HCT116 (cell line): ENCODE measurements around the gene HPD. TPM values are rescaled to one million over a fixed set of nuclear protein-coding genes. Genes with fewer than 3 reads are reported as not detected.

Source experiments
- ATAC-seq: fragments of 200-7000 bp; cut with Tn5 transposase; 2 replicates; pipeline ENCODE4 v1.9.1; 2020; ENCODE audit warnings: mild to moderate bottlenecking, moderate library complexity
- BruUV-seq: library from RNA; stranded (reverse); fragments of 400-500 nt; replicated peaks from 2 replicates; lab custom pipeline; 2021; lab: Mats Ljungman, UMichigan
- CTCF ChIA-PET: fragments of 300-600 bp; sonication (Branson Sonifier 250); formaldehyde crosslinking; loops from one replicate; lab custom pipeline; 2021; ENCODE audit warnings: antibody characterized with exemption; lab: Charles Lee
- POLR2A ChIA-PET: fragments of 300-600, 350-600 bp; sonication (Branson Sonifier 250); formaldehyde crosslinking; loops from one replicate; lab custom pipeline; 2021; ENCODE audit warnings: antibody characterized with exemption; lab: Charles Lee
- RAD21 ChIA-PET, 2 experiments: fragments of 300-600 bp; sonication (Branson Sonifier 250); formaldehyde crosslinking; loops; one replicate each; lab custom pipeline; 2023; ENCODE audit warnings: low total read pairs in 2 of 2; ENCODE audit not compliant: uncharacterized antibody in 2 of 2, unreplicated experiment in 2 of 2, low non-redundant PET in 1 of 2; lab: Charles Lee
- DNase-seq: peaks from one replicate; pipeline ENCODE4 v3.0.0-alpha.2; 2010; ENCODE audit warnings: low read depth, low spot score
- H2AFZ ChIP-seq: fragments of 200-600 bp; shearing (Covaris generic), sonication (generic); 2 replicates; pipeline ENCODE4 v1.6.1; 2017; ENCODE audit warnings: low read depth, mixed run types, mixed read lengths, antibody characterized with exemption, low read length; ENCODE audit not compliant: poor library complexity, severe bottlenecking
- H3K27ac ChIP-seq: 2 replicates; pipeline ENCODE4 v1.5.1; 2012; ENCODE audit warnings: low read depth, low read length
- H3K27me3 ChIP-seq: fragments of 200-600 bp; sonication (generic); 2 replicates; pipeline ENCODE4 v1.6.1; 2016; ENCODE audit warnings: mixed run types, low read length, mixed read lengths; ENCODE audit not compliant: insufficient read depth
- H3K36me3 ChIP-seq, 2 experiments: fragments of 200-500 bp in 1 of 2; fragments of 200-600 bp in 1 of 2; sonication (Bioruptor generic) in 1 of 2; sonication (generic) in 1 of 2; 2 replicates each; pipeline versions ENCODE4 v1.5.1 to v1.6.1; 2014 to 2016; ENCODE audit warnings: low read length in 2 of 2, inconsistent platforms in 1 of 2, mixed read lengths in 1 of 2, mixed run types in 1 of 2; ENCODE audit not compliant: insufficient read depth in 2 of 2, control insufficient read depth in 1 of 2
- H3K4me1 ChIP-seq, 2 experiments: fragments of 200-600 bp in 1 of 2; sonication (generic) in 1 of 2; 2 replicates each; pipeline versions ENCODE4 v1.5.1 to v1.6.1; 2012 to 2017; ENCODE audit warnings: low read length in 2 of 2, inconsistent platforms in 1 of 2, mild to moderate bottlenecking in 1 of 2, mixed read lengths in 1 of 2, mixed run types in 1 of 2, moderate library complexity in 1 of 2; ENCODE audit not compliant: insufficient read depth in 2 of 2, control insufficient read depth in 1 of 2
- H3K4me2 ChIP-seq: fragments of 200-600 bp; sonication (generic); 2 replicates; pipeline ENCODE4 v1.6.1; 2017; ENCODE audit warnings: mixed run types, low read length, mixed read lengths
- H3K4me3 ChIP-seq, 2 experiments: fragments of 200-600 bp in 1 of 2; sonication (generic) in 1 of 2; replicated peaks in 1 of 2; 2 replicates each; pipeline ENCODE4 v1.5.1; 2011 to 2016; ENCODE audit warnings: low read length in 2 of 2, control low read depth in 1 of 2, low read depth in 1 of 2, mild to moderate bottlenecking in 1 of 2, mixed read lengths in 1 of 2, mixed run types in 1 of 2
- H3K79me2 ChIP-seq: fragments of 200-600 bp; sonication (generic); 2 replicates; pipeline ENCODE4 v1.6.1; 2017; ENCODE audit warnings: mild to moderate bottlenecking, mixed run types, low read length, moderate library complexity, mixed read lengths; ENCODE audit not compliant: insufficient read depth
- H3K9ac ChIP-seq: fragments of 200-600 bp; sonication (generic); 2 replicates; pipeline ENCODE4 v1.6.1; 2016; ENCODE audit warnings: low read length, mixed read lengths
- H3K9me2 ChIP-seq: fragments of 200-600 bp; sonication (generic), shearing (Covaris generic); 2 replicates; pipeline ENCODE4 v1.6.1; 2017; ENCODE audit warnings: mixed run types, mild to moderate bottlenecking, moderate library complexity; ENCODE audit not compliant: insufficient read depth
- H3K9me3 ChIP-seq, 2 experiments: fragments of 200-500 bp in 1 of 2; fragments of 200-600 bp in 1 of 2; sonication (Bioruptor generic) in 1 of 2; sonication (generic) in 1 of 2; 2 replicates each; pipeline ENCODE4 v1.6.1; 2014 to 2017; ENCODE audit warnings: low read length in 2 of 2, mixed read lengths in 2 of 2, inconsistent platforms in 1 of 2, low read depth in 1 of 2, mild to moderate bottlenecking in 1 of 2, mixed run types in 1 of 2, moderate library complexity in 1 of 2; ENCODE audit not compliant: control insufficient read depth in 1 of 2, insufficient read depth in 1 of 2
- H4K20me1 ChIP-seq: fragments of 200-600 bp; sonication (generic), shearing (Covaris generic); 2 replicates; pipeline ENCODE4 v1.6.1; 2017; ENCODE audit warnings: mixed run types, mild to moderate bottlenecking, moderate library complexity; ENCODE audit not compliant: insufficient read depth
- CBX3 ChIP-seq: IDR thresholded peaks from 2 replicates; pipeline ENCODE4 v1.6.1; 2012; ENCODE audit warnings: low read depth
- CEBPB ChIP-seq: IDR thresholded peaks from 2 replicates; pipeline ENCODE4 v1.6.1; 2012; ENCODE audit warnings: low read depth
- CTCF ChIP-seq, 3 experiments: fragments of 200-600 bp in 1 of 3; sonication (generic) in 1 of 3; IDR thresholded peaks in 2 of 3; conservative IDR thresholded peaks in 1 of 3; 2 replicates each; pipeline ENCODE4 v1.5.1; 2012 to 2017; ENCODE audit warnings: low read depth in 2 of 3, low read length in 2 of 3, antibody characterized with exemption in 1 of 3, borderline replicate concordance in 1 of 3, control low read depth in 1 of 3, mild to moderate bottlenecking in 1 of 3, mixed read lengths in 1 of 3, mixed run types in 1 of 3, moderate library complexity in 1 of 3; ENCODE audit not compliant: insufficient read depth in 1 of 3
- EGR1 ChIP-seq: IDR thresholded peaks from 2 replicates; pipeline ENCODE4 v1.6.1; 2012; ENCODE audit warnings: low read depth
- ELF1 ChIP-seq: IDR thresholded peaks from 2 replicates; pipeline ENCODE4 v1.6.1; 2012; ENCODE audit warnings: low read depth, borderline replicate concordance
- EZH2 ChIP-seq: fragments of 200-600 bp; sonication (generic); IDR thresholded peaks from 2 replicates; pipeline ENCODE4 v1.6.1; 2017; ENCODE audit warnings: antibody characterized with exemption, mixed run types
- FOSL1 ChIP-seq: IDR thresholded peaks from 2 replicates; pipeline ENCODE4 v1.6.1; 2012; ENCODE audit warnings: low read depth
- JUND ChIP-seq: IDR thresholded peaks from 2 replicates; pipeline ENCODE4 v1.6.1; 2012
- MAX ChIP-seq: IDR thresholded peaks from 2 replicates; pipeline ENCODE4 v1.6.1; 2012
- POLR2A ChIP-seq: IDR thresholded peaks from 2 replicates; pipeline ENCODE4 v1.7.0; 2011; ENCODE audit warnings: borderline replicate concordance; ENCODE audit not compliant: insufficient read depth, insufficient read length; ENCODE audit errors: extremely low read depth
- RAD21 ChIP-seq: IDR thresholded peaks from 2 replicates; pipeline ENCODE4 v1.6.1; 2012; ENCODE audit warnings: low read depth, mild to moderate bottlenecking
- REST ChIP-seq: IDR thresholded peaks from 2 replicates; pipeline ENCODE4 v1.6.1; 2012; ENCODE audit warnings: low read depth
- SIN3A ChIP-seq: IDR thresholded peaks from 2 replicates; pipeline ENCODE4 v1.6.1; 2012; ENCODE audit warnings: low read depth
- SP1 ChIP-seq: IDR thresholded peaks from 2 replicates; pipeline ENCODE4 v1.6.1; 2012; ENCODE audit warnings: low read depth
- SRF ChIP-seq: IDR thresholded peaks from 2 replicates; pipeline ENCODE4 v1.6.1; 2012; ENCODE audit warnings: low read depth
- TCF7L2 ChIP-seq: IDR thresholded peaks from 2 replicates; pipeline ENCODE4 v1.7.0; 2011; ENCODE audit warnings: borderline replicate concordance, inconsistent platforms; ENCODE audit not compliant: insufficient read depth, insufficient read length; ENCODE audit errors: extremely low read depth
- YY1 ChIP-seq: IDR thresholded peaks from 2 replicates; pipeline ENCODE4 v1.6.1; 2011; ENCODE audit warnings: low read length, low read depth, moderate library complexity, mild to moderate bottlenecking; ENCODE audit not compliant: insufficient replicate concordance; ENCODE audit errors: extremely low read depth
- ZBTB33 ChIP-seq: IDR thresholded peaks from 2 replicates; pipeline ENCODE4 v1.6.1; 2011; ENCODE audit warnings: mild to moderate bottlenecking, low read length, moderate library complexity; ENCODE audit not compliant: insufficient replicate concordance; ENCODE audit errors: extremely low read depth
- ZFX ChIP-seq: fragments of 450-650 bp; IDR thresholded peaks from 2 replicates; pipeline ENCODE4 v1.6.1; 2017
- ZNF274 ChIP-seq: fragments of 200-500 bp; sonication (Bioruptor generic); IDR thresholded peaks from 2 replicates; pipeline ENCODE4 v1.6.1; 2014; ENCODE audit warnings: mild to moderate bottlenecking, low read depth, low read length, inconsistent platforms
- intact Hi-C: fragments of 100-400 bp; cut with micrococcal nuclease; formaldehyde crosslinking; loops from 2 replicates; pipeline ENCODE4 v1.10.0; 2022
- total RNA-seq: library from RNA; stranded (reverse); gene quantifications from one replicate; pipeline ENCODE4 v1.2.1, GENCODE V29; 2021; ENCODE audit not compliant: unreplicated experiment

HPD gene
- total RNA-seq, 1 experiment from 2014 or later = 1.1 TPM

GRCh38 chr12:121866331-121866730, 7.7 kb upstream of the HPD start:
- no peak overlapping the region for H3K27ac ChIP-seq
- H3K9ac ChIP-seq = no peak overlapping the region
- no peaks in the 10 kb centered on the region for H3K9me3 ChIP-seq
- no peaks in the 10 kb centered on the region for H4K20me1 ChIP-seq
- ChIA-PET RAD21 (no interaction called here), CTCF (interaction anchor here (1.4 kb wide), 1 partner anchor 54 kb away, joined by 3 read pairs; no protein-coding TSS in a partner anchor), POLR2A (no interaction called here)
- no peak overlapping the region for H3K4me3 ChIP-seq
- no peaks in the 10 kb centered on the region for H3K9me2 ChIP-seq
- intact Hi-C loops = no loop called here
- ATAC-seq = no peak
- H3K36me3 ChIP-seq = no peaks in the 10 kb centered on the region
- H2AFZ ChIP-seq = no peak overlapping the region
- BruUV-seq = no TSS peak
- no peak for TF ChIP-seq YY1
- no peak for TF ChIP-seq SP1
- TF ChIP-seq CTCF (IDR thresholded peaks at IDR 0.05 in 2 of 3, conservative IDR thresholded peaks at IDR 0.05 in 1 of 3; ENCODE audit: borderline replicate concordance in 1 of 3, insufficient read depth in 1 of 3, low read depth in 2 of 3, low read length in 2 of 3) = no peak
- no peak for TF ChIP-seq MAX
- no peak for TF ChIP-seq ELF1
- no peak for TF ChIP-seq ZBTB33
- TF ChIP-seq SRF = no peak
- no peak for TF ChIP-seq FOSL1
- TF ChIP-seq TCF7L2 = no peak
- TF ChIP-seq REST = no peak
- no peak for TF ChIP-seq JUND
- no peak for TF ChIP-seq CEBPB
- TF ChIP-seq ZFX = no peak
- no peak for TF ChIP-seq RAD21
- TF ChIP-seq POLR2A = no peak
- no peak for TF ChIP-seq EGR1
- TF ChIP-seq CBX3 = no peak
- no peak for TF ChIP-seq EZH2
- TF ChIP-seq SIN3A = no peak
- no peak for TF ChIP-seq ZNF274
- DNase-seq = no peak
- H3K27me3 ChIP-seq = no peaks in the 10 kb centered on the region
- H3K79me2 ChIP-seq = no peaks in the 10 kb centered on the region
- H3K4me2 ChIP-seq = no peak overlapping the region
- no peaks in the 10 kb centered on the region for H3K4me1 ChIP-seq
